Gastrocnemius medialis (tissue), 4 donors: Measurements from ENCODE around the gene CADM3.

Experiments used
- CTCF ChIP-seq, 5 experiments: fragments of 450-650 bp in 3 of 5; fragments of 200-600 bp in 2 of 5; sonication (generic) in 2 of 5; IDR thresholded peaks in 4 of 5; conservative IDR thresholded peaks in 1 of 5; 1 replicate in 4 of 5; 2 replicates in 1 of 5; pipeline ENCODE4 v1.5.1; 2016 to 2019; ENCODE audit warnings: antibody characterized with exemption in 5 of 5, mild to moderate bottlenecking in 3 of 5, moderate library complexity in 3 of 5
- POLR2A ChIP-seq, 2 donors: fragments of 450-650 bp; IDR thresholded peaks; one replicate each; pipeline ENCODE4 v1.6.1; 2017; ENCODE audit warnings: antibody characterized with exemption in 2 of 2, mild to moderate bottlenecking in 2 of 2, moderate library complexity in 2 of 2

GRCh38 chr1:159172614-159173291 is 1.3 kb downstream of the CADM3 start:
- TF ChIP-seq POLR2A (IDR thresholded peaks at IDR 0.05) (no peak), CTCF (IDR thresholded peaks at IDR 0.05 in 4 of 5, conservative IDR thresholded peaks at IDR 0.05 in 1 of 5) (no peak)
